Measurements from ENCODE around the gene TNRC18. TPM values are rescaled to one million over a fixed set of nuclear protein-coding genes. Genes with fewer than 3 reads are reported as not detected.

TNRC18 gene
- total RNA-seq, 2 donors from 2014 or later: 84.0 to 90.9 TPM

GRCh38 chr7:5395246-5395645 lies 28.4 kb downstream of the TNRC18 start:
- Histone ChIP-seq H3K4me1 (peaks cover 10% of the 10 kb centered on the region), H3K36me3 (peaks cover 13% of the 10 kb centered on the region), H3K27ac (no peak overlapping the region), H3K9me3 (no peaks in the 10 kb centered on the region), H3K4me3 (no peak overlapping the region), H3K27me3 (no peaks in the 10 kb centered on the region), H3K9ac (ENCODE audit: low read depth in 2 of 2, low read length in 2 of 2) (no peak overlapping the region)
- no peak for TF ChIP-seq CTCF (IDR thresholded peaks at IDR 0.05)
- DNase-seq: no peak
- intact Hi-C loops (cut with DNase I): no loop called here

GRCh38 chr7:5394264-5395105 lies 29.1 kb downstream of the TNRC18 start:
- Histone ChIP-seq H3K9me3 (no peaks in the 10 kb centered on the region), H3K27ac (no peak overlapping the region), H3K9ac (ENCODE audit: low read depth in 2 of 2, low read length in 2 of 2) (no peak overlapping the region), H3K4me1 (peaks cover 6% of the 10 kb centered on the region), H3K27me3 (no peaks in the 10 kb centered on the region), H3K4me3 (no peak overlapping the region), H3K36me3 (peaks cover 13% of the 10 kb centered on the region)
- no peak for DNase-seq
- intact Hi-C loops (cut with DNase I): no loop called here
- TF ChIP-seq CTCF (IDR thresholded peaks at IDR 0.05): no peak

GRCh38 chr7:5393748-5394147 lies 29.9 kb downstream of the TNRC18 start:
- Histone ChIP-seq H3K9ac (ENCODE audit: low read depth in 2 of 2, low read length in 2 of 2) (no peak overlapping the region), H3K4me1 (peaks cover 6% of the 10 kb centered on the region), H3K36me3 (peaks cover 13% of the 10 kb centered on the region), H3K27me3 (no peaks in the 10 kb centered on the region), H3K27ac (no peak overlapping the region), H3K4me3 (no peak overlapping the region), H3K9me3 (no peaks in the 10 kb centered on the region)
- intact Hi-C loops (cut with DNase I): no loop called here
- no peak for TF ChIP-seq CTCF (IDR thresholded peaks at IDR 0.05)
- no peak for DNase-seq

- H3K27me3 ChIP-seq: no peaks in the 10 kb centered on the region
- no peak overlapping the region for H3K4me3 ChIP-seq
- no peak overlapping the region for H3K27ac ChIP-seq
- intact Hi-C loops (cut with DNase I): no loop called here
- DNase-seq: no peak
- peaks cover 6% of the 10 kb centered on the region for H3K4me1 ChIP-seq
- peaks cover 13% of the 10 kb centered on the region for H3K36me3 ChIP-seq
- TF ChIP-seq CTCF (IDR thresholded peaks at IDR 0.05): no peak
- H3K9me3 ChIP-seq: no peaks in the 10 kb centered on the region
- no peak overlapping the region for H3K9ac ChIP-seq (ENCODE audit: low read depth in 2 of 2, low read length in 2 of 2)
Observed at GRCh38 chr7:5393328-5393727, 30.3 kb downstream of the TNRC18 start.

GRCh38 chr7:5390918-5391317 lies 32.7 kb downstream of the TNRC18 start:
- no peak for DNase-seq
- TF ChIP-seq CTCF (IDR thresholded peaks at IDR 0.05): no peak
- intact Hi-C loops (cut with DNase I): no loop called here
- H3K9ac ChIP-seq (ENCODE audit: low read depth in 2 of 2, low read length in 2 of 2): no peak overlapping the region
- no peaks in the 10 kb centered on the region for H3K27me3 ChIP-seq
- H3K9me3 ChIP-seq: no peaks in the 10 kb centered on the region
- H3K27ac ChIP-seq: no peak overlapping the region
- peaks cover 22% of the 10 kb centered on the region for H3K36me3 ChIP-seq
- no peak overlapping the region for H3K4me3 ChIP-seq
- H3K4me1 ChIP-seq: no peaks in the 10 kb centered on the region
